ENCODE measurements around the gene LMAN1L.
"Not testable (repeated sequence)": the region's sequence is repeated elsewhere in the genome, so short reads cannot be mapped to it uniquely, and the experiment has no call there.

Gene LMAN1L

DNA sequence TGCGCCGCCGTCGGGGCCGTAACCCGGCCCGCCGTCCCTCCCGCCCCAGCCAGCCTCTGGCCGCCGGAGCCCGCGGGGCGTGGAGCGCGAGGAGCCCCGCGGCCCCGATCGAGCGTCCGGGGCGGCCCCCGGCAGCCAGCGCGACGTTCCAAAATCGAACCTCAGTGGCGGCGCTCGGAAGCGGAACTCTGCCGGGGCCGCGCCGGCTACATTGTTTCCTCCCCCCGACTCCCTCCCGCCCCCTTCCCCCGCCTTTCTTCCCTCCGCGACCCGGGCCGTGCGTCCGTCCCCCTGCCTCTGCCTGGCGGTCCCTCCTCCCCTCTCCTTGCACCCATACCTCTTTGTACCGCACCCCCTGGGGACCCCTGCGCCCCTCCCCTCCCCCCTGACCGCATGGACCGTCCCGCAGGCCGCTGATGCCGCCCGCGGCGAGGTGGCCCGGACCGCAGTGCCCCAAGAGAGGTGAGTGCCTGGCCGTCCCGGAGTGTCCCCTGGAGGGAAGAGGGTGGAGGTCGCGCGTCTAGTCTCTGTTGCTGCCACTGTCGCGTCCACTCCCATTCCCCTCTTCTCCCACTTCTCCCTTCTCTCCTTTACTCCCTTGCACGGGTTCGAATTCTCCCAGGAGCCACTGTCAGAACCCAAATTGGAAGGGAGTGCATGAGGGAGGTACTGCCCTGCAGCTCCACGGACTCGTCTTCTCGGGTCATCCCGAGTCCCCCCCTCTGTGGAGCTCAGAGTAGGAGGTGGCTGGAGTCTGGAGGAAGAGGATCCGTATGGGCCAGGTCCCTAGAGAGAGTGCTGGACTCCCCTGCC is 30.2 kb upstream of the LMAN1L start:
- peak; percentile 30 for DNase-seq (ENCODE audit: low spot score)

DNA sequence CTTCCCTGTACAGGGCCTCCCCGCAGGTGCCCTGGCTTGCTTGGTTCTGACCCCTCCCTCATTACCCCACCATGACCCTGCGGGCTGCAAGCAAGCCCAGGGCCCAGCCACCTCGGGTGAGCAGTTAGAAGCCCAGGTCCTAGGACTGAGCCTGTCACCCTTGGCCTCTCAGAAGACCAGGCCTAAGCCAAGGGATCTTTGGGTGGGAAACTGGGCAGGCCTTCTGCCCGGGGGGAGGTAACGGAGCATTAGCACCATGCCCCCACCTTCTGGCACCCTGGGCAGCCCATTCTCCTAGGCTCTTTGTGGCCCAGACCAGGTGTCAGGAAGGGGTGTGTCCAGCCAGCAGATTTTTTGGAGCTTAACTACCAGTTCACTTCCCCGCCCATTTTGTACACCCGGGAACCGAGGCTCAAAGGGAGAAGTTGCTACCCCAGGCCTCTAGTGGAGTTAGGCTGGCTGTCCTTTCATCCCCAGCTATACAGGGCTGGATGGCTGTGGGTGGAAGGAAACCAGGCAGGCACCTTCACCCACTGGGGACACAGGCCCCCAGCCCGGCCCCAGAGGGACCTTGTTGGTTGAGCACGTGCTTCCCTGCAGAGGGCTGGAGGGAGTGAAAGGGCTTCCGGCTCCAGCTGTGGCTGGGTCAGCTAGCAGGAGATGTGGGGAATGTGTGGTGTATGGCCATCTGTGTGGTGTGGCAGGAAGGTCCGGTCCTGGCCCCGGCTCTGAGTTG is 29.4 kb upstream of the LMAN1L start:
- DNase-seq (ENCODE audit: low spot score), result peak; percentile 59

DNA sequence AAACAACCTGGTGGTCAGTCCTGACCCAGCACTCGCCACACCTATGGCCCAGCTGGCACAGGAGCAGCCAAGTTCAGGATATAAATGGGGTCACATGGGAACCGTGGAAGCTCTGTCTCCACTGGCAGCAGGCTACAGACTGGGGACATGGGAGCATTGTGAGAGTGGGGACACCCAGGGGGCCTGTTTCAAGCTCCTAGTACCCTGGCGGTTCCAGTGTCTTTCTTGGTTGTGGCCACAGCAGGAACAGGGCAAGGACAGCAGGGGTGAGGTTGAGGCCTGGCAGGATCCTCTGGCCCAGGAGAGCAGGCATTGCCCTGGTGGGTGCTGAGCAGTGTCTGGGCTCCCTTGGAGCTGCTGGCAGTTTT is 28.8 kb upstream of the LMAN1L start:
- DNase-seq (ENCODE audit: low spot score), result no peak

DNA sequence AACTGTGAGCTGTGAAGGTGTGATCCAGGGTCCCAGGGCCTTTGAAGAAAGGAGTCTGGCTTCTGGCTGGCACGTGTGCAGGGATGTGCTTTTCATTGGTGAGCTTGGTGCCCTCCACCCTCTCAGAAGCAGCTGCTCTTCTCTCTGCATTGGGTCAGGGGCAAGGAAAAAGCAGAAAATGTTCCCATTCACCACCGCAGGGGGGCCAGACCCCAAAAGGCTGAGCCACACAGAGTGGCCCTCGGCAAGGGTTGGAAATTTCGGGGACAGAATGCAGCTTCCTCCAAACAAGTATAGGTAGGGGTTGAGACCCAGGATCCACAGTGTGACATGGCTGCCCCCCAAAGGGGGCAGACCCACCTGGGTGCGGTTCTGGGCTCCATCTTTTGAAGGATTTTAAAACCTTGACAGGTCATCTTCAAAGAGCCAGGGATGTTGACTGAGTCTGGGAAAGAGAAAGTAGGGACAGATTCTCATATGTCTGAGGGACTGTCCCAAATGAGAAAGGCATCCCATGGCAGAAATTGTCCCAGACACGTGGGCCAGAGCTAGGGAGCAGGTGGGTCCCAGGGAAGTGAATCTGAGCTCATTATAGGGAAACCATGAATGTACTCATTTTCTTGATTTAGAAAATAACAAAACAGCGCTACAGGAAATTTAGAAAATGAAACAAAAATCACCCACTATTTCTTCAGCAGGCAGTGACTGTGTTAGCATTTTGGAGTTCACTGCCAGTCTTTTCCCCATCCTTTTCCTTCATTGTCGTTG is 28.0 kb upstream of the LMAN1L start:
- no peak for DNase-seq (ENCODE audit: low spot score)

DNA sequence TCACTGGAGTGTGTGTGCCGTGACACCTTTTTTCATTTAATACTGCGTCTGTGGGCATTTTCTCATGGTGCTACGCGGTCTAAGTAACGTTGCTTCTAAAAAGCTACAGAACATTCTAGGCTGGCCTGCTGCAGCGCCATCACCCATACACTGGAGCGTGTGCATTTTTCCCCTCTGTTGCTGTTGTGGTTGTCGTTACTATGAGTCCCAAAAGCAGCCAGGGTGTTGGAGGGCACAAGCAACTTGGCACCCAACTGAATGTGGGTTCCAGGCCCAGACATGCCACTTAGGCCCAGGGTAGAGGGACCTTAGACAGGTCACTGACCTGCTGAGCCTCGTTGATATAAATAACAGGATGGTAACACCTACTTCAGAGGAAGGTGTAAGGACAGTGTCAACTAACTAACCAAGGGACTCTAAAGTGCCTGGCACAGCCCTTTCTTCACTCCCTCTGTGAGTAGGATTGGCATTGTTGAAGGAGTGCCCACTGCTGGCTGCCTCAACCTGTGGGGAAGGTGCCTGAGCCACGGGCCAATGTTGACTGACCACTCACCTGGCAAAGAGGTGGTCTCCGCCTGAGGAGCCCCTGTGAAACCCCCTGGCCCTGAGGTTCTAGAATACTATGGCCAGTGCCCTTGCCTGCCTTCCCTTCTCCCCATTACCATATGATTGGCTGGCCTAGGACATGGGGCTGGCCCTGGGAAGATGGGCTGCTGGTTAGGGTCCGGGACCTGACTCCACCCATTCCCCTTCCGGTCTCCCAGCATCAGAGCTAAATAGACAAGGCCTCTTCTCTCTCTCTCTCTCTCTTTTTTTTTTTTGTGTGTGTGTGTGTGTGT is 27.2 kb upstream of the LMAN1L start:
- no peak for DNase-seq (ENCODE audit: low spot score)

DNA sequence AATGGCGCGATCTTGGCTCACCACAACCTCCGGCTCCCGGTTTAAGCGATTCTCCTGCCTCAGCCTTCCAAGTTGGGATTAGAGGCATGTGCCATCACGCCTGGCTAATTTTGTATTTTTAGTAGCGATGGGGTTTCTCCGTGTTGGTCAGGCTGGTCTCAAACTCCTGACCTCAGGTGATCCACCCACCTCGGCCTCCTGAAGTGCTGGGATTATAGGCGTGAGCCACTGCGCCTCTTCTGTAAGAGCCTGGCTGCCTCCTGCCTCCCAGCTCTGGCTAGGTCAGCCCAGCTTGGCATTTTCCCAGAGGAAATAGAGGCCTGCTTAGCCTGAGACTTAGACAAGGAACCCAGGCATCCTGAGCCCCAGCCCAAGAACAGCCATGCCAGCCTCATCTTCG is 26.6 kb upstream of the LMAN1L start:
- DNase-seq (ENCODE audit: low spot score), result not testable (repeated sequence)

DNA sequence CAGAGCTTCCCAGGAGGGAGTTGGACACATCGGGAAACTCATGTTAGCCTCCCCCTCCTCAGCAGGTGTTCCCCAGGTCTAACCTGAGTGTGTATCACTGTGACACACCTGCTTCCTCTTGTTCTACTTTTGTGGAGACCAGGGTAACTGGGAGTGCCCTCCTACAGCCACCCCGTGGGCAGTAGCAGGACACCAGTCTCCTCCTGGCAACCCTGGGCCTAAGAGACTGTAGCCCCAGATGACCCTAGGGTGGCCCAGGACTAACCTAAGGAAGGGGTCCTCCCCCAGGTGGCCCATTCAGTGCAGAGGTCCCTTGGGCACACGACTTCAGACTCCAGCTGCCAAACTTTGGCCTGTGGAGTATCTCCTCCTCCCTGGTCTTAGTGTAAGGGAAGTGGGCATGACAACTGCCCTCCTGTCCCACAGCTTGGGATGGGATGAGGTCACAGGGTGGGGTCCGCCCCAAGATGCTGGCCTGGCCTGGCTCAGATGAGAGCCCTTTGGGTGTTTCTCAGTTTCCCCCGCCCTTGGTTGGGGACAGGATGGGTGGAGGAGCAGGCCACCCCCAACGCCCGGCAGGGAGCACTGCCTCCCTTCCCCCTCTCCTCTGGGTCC is 26.0 kb upstream of the LMAN1L start:
- DNase-seq (ENCODE audit: low spot score), result no peak

DNA sequence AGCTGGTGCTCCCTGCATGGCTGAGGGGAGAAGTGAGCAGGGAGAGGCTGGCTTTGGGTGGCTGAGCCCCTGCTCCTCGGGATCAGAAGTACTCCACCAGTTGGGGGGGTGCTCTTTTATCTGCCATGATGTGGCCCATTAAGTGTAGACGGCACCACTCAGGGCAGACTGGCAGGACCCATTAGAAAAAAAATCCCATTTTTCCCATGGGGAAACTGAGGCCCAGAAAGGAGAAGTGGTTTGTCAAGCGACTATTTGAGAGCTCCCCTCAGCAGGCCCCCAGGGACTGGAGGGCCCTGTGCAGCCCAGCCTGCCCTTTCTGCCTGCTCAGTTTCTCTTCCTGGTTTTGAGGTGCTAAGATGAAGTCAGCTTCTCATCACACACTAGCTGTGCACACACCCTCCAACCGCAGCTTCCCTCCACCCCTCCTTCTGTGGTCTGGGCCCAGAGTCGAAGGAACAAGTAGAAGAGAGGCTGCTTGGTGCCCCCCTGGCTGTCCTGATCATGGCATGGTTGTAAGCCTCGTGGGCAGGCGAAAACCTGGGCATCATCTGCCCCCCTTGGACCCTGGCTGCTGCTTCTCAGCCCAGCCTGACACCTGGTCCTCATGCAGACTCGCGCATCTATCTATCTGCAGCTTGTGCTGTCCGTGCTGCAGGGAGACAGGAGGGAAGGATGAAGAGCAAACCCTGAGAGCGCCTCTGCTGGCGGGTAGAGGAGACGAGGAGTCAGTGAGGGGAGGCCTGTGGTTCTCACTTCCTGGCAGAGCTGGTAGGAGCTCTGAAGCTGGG is 25.2 kb upstream of the LMAN1L start:
- DNase-seq (ENCODE audit: low spot score), result peak; percentile 36

DNA sequence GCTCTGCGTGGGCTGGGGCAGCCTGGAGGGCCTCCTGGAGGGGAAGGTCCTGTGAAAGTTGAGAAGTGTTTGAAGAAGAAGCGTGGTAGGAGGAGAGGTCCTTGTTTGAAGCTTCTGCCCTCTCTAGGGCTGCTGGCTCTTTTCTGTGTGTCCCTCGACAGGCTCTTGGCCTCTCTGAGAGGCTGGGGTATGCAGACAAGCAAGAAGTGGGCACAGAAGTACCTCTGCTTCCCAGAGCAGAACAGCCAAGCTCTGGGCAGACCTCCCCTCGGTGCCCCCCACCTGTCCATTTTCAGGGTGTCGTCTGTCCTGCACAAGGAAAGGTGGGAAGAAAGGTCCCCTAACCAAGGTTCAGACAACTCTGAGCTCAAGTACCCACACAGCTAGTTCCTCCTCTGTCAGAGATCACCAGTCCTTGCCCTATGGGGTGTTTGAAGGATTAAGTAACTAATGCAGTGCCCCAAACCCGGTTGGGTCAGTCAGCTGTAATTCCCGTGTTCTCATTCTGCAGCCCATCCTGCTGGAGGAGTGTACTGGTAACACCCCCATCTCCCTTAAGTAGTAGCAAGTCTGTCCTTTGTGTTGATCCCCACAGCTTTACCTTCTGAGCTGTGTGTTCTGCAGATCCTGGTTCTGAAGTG is 24.5 kb upstream of the LMAN1L start:
- no peak for DNase-seq (ENCODE audit: low spot score)

DNA sequence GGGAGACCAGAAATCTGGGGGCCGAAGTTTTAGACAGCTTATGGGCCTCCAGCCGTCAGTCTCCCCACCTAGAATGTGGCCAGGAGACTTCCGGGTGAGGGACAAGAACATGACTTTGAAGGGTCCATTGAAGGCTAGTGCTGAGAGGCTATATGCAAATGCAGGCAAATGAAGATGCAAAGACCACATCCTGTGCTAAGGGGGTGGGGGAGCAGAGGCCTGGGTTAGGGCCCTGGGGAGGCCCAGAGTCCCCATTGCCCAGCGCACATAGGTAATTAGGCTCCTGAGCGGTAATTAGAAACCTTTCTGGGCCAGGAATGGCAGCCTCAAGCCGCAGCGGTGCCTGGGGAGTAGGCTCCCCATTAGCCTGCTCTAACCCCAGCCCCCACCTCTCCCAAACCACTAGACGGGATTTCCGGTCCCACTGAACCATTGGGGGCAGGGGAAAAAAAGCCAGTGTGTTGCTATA is 23.9 kb upstream of the LMAN1L start:
- no peak for DNase-seq (ENCODE audit: low spot score)

DNA sequence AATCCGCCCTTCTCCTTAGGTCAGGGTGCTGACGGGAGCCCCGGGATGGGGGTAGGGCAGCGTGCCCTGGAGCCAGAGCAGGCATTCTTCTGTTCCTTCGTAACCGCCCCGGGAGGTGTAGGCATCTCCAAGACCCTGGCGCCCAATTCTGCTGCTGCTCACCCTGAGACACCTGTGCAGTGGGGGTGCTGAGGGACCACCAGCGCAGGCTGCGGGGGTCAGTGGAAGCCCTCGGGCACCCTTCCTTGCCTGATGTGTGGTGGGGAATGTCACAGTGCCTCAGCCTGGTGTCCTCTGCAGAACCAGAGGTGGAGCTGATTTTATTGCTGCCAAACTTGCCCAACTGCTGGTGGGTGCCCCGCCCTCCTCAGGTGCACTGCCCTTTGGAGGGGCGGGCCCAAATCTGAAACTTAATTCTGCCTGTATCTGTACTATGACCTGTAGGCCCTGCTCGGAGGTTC is 23.4 kb upstream of the LMAN1L start:
- no peak for DNase-seq (ENCODE audit: low spot score)

DNA sequence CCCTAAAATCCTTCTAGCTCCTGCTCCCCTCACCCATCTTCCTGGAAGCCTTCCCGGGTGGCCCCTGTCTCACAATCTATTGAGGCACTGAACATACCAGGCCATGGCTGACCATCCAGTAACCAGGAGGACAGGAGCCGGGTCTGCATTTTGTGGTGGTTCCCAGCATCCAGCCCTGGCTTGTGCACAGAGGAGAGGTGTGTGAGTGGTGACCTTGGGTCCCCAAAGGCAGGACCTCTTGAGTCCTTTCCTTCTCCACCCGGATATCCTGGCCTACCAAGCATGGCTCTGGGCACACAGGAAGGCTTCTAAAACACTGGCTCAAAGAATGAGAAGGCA is 22.9 kb upstream of the LMAN1L start:
- no peak for DNase-seq (ENCODE audit: low spot score)

DNA sequence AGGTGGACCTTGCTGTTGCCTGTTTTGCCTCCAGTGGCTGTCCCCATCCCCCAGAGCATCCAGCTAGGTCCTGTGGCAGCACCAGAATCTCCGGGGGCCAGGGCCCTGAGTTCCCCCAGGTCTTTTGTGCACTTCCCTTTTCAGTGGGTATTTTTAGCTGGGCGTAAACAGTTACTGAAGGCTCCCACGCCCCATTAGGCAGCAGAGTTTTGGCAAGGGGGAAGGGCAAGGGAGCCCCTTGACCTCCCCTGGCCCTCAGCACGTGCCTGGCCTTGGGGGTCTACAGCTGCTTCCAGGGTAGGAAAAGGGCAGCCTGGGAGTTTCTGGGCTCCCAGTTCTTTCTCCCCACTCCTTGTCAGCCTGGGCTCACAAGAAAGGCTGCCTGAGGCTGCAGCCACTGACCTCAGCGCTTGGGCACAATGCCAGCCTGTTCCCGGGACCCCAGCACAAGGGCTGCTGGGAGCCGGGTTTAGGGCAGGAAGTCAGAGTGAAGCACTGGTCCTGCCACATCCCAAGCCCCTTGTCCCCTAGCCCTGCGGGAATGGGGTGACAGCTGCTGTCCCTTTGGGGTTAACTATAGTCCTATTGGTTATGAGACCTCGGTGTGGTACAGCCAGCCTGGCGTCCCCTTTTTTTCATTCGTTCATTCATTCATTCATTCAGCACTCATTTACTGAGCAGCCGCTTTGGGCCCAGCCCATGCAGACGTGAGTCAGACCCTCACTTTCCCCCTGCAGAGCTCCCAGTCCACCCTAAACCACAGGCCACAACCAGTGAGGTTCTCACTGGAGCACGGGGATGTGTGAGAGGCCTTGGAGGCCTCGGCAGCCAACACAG is 22.3 kb upstream of the LMAN1L start:
- no peak for DNase-seq (ENCODE audit: low spot score)

DNA sequence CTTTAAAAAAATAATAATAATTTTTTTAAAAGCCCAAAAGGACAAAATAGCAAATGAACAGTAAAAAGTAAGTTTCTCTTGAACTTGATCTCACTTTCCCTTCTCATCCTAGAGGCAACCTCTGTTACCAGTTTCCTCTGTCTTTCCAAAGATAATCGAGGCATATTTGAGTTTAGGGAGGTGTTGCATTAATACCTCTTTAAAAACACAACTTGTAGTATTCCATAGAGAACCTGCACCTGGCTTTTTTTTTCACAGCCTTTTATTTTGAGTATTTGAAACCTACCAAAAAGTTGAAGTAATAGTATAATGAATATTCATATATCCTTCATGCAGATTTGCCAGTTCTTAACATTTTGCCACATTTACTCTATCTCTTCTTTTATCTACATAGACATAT is 21.6 kb upstream of the LMAN1L start:
- DNase-seq (ENCODE audit: low spot score), result no peak

DNA sequence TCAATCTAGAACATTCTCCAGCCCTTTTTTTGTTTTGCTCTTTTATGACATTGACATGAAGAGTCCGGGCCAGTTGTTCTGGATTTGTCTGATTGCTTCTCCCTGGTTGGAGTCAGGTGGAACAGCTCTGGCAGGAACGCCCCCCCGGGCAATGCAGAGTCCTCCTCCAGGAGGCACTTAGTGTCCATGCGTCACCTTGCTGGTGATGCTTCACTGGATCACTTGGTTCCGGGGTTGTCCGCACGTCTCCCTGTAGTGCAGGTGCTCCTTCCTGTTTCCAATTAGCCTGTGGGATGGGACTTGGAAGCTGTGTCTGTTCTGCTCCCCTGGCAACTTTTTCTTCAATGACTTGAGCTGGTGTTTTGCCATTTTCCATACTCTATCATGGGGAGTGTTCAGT is 21.0 kb upstream of the LMAN1L start:
- DNase-seq (ENCODE audit: low spot score), result no peak

DNA sequence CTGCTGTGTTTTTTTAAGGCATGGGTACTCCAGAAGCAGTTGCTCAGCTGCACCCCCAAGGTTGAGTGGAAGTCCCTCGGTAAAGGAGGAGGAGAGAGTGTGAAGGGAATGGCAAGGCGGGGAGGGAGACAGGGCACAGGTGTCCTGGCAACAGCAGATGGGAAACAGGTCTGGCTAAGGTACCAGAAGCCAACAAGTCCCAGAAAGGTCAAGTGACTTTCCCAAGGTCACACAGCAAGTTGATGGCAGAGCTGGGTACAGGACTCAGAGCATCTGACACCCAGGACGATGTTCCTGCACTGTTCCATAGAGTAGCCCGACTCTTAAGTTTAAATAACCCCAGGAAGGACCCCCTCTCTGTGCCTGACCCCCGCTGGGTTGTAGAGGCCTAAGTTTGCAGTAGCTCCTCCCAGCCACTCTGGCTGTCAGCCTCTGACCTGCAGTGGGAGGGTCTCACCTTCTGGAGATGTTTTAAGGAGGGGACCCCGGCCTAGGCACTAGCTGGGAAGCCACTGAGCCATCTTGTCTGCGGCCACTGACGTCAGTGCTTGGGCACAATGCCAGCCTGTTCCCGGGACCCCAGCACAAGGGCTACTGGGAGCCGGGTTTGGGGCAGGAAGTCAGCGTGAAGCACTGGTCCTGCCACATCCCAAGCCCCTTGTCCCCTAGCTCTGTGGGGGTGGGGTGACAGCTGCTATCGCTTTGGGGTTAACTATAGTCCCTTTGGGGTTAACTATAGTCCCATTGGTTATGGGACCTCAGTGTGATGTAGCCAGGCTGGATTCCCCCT is 20.2 kb upstream of the LMAN1L start:
- DNase-seq (ENCODE audit: low spot score), result no peak

DNA sequence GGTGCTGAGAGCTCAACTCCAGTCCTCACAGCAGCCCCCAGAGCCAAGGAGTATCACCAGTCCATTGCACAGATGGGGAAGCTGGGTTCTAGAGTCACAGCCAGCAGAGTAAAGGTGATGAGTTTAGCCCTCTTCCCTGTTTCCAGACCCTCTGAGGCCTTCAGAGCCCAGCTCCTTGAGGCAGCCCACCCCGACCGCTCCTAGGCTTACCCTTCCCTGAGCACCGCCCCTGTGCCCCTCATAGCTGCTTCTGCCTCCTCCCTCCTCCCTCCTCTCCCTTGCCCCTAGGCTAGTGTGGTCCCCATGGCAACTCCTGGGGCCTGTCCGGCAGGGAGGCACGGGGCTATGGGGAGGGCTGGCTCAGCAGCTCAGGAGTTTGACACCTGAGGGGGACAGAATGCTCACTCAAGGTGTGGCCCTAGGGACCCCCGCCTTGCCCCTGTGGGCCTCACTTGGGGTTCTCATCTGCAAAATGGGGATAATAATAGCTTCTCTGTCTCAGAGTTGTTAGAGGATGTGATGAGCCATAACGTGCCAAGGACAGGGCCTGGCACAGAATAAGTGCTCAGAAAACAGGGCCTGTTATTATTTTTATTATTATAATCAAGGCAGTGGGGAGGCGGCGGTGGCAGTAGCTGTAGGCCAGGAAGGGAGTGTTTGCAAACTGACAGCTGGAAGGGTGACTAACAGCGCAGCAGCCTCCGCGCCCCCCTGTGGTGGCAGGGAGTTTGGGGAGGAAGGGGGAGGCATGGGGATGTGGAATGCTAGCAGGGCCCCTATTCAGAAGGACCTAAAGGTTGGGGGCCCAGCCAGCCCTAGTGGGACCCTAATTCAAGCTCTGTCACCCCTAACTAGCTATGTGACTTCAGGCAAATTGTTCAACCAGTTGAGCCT is 19.3 kb upstream of the LMAN1L start:
- no peak for DNase-seq (ENCODE audit: low spot score)

Measured in RKO (cell line).